ENCODE measurements around the gene PCDH9. TPM values are rescaled to one million over a fixed set of nuclear protein-coding genes. Genes with fewer than 3 reads are reported as not detected.

Gene PCDH9
- total and polyA plus RNA-seq, 5 donors from 2014 or later = 0.08 to 0.77 (median 0.09) TPM

DNA sequence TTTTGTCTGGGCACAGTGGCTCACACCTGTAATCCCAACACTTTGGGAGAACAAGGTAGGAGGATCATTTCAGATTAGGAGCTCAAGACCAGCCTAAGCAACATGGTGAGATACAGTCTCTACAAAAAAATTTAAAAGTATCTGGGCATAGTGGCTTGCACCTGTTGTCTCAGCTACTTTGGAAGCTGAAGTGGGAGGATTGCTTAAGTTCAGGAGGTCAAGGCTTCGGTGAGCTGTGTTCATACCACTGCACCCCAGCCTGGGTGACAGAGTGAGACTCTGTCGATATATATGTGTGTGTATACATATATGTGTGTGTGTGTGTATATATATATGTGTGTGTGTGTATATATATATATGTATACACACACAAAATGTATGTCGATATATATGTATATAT, 833.0 kb downstream of the PCDH9 start:
- no peak for ATAC-seq (ENCODE audit: low read depth in 2 of 2)
- H3K4me3 Mint-ChIP-seq = no peak overlapping the region
- Histone ChIP-seq H3K27ac (ENCODE audit: insufficient read depth, low read length, poor library complexity, severe bottlenecking) (no peak overlapping the region), H3K36me3 (ENCODE audit: control insufficient read depth, insufficient read depth, low read length) (no peaks in the 10 kb centered on the region), H3K9me3 (ENCODE audit: control insufficient read depth in 2 of 2, low read length in 2 of 2) (no peaks in the 10 kb centered on the region), H3K4me3 (ENCODE audit: low read depth, low read length) (no peak overlapping the region), H3K4me1 (ENCODE audit: control insufficient read depth, insufficient read depth, low read length, poor library complexity, severe bottlenecking) (no peaks in the 10 kb centered on the region), H3K27me3 (ENCODE audit: control insufficient read depth, insufficient read depth, low read length) (no peaks in the 10 kb centered on the region)
- no peaks in the 10 kb centered on the region for H3K4me1 Mint-ChIP-seq
- no peak overlapping the region for H3K27ac Mint-ChIP-seq
- H3K36me3 Mint-ChIP-seq = no peaks in the 10 kb centered on the region
- peaks cover 3 to 15% (median 7%) of the 10 kb centered on the region in 7 donors for H3K9me3 Mint-ChIP-seq
- H3K27me3 Mint-ChIP-seq = no peaks in the 10 kb centered on the region
- DNase-seq = no peak

DNA sequence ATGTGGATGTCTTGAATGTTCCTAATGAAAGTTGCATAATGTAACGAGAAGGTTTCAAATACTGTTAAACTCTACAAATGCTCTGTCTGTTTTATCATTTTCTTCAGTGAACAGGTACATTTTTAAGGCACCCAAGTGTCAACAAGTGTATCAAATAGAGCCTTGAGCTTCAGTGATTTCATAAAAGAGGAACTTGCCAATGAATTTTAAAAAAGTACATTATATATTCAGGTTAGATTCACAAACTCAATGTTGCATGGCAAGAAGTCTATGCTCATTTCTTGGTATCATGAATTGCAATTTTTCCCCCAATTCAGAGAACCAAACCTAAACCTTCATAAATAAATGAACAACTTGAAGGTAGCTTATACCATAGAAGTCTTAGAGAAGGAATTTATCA, 838.8 kb downstream of the PCDH9 start:
- Mint-ChIP-seq H3K36me3 (no peaks in the 10 kb centered on the region), H3K4me3 (no peak overlapping the region), H3K4me1 (no peaks in the 10 kb centered on the region), H3K9me3 (peaks cover 0 to 8% (median 4%) of the 10 kb centered on the region in 7 donors), H3K27me3 (no peaks in the 10 kb centered on the region), H3K27ac (no peak overlapping the region)
- Histone ChIP-seq H3K4me1 (ENCODE audit: control insufficient read depth, insufficient read depth, low read length, poor library complexity, severe bottlenecking) (no peaks in the 10 kb centered on the region), H3K27ac (ENCODE audit: insufficient read depth, low read length, poor library complexity, severe bottlenecking) (no peak overlapping the region), H3K4me3 (ENCODE audit: low read depth, low read length) (no peak overlapping the region), H3K27me3 (ENCODE audit: control insufficient read depth, insufficient read depth, low read length) (no peaks in the 10 kb centered on the region), H3K9me3 (ENCODE audit: control insufficient read depth in 2 of 2, low read length in 2 of 2) (no peaks in the 10 kb centered on the region), H3K36me3 (ENCODE audit: control insufficient read depth, insufficient read depth, low read length) (no peaks in the 10 kb centered on the region)
- ATAC-seq (ENCODE audit: low read depth in 2 of 2) (no peak), DNase-seq (no peak)

DNA sequence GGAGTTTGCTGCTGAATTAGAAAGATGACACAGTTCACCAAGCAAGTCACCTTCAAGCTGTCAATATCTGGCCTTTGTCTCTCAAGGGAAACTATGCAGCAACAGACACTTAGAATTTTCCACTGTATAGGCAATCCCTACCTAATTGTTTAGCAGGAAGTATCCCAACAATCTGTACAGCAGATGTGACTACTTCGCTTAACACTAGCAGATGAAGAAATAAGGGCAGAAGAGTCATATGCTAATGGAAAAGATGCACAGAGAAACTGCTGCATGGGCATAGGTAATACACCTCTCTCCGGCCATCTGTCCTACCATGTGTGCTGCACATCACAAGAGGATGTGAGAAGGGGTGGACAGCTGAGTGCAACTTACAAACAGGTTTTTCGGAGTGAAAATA, 851.2 kb downstream of the PCDH9 start:
- Mint-ChIP-seq H3K36me3 (no peaks in the 10 kb centered on the region), H3K27me3 (no peaks in the 10 kb centered on the region), H3K9me3 (peaks cover 0 to 14% (median 4%) of the 10 kb centered on the region in 7 donors), H3K4me3 (no peak overlapping the region), H3K27ac (no peak overlapping the region), H3K4me1 (no peaks in the 10 kb centered on the region)
- no peak for ATAC-seq (ENCODE audit: low read depth in 2 of 2)
- Histone ChIP-seq H3K36me3 (ENCODE audit: control insufficient read depth, insufficient read depth, low read length) (no peaks in the 10 kb centered on the region), H3K4me3 (ENCODE audit: low read depth, low read length) (no peak overlapping the region), H3K27ac (ENCODE audit: insufficient read depth, low read length, poor library complexity, severe bottlenecking) (no peak overlapping the region), H3K9me3 (ENCODE audit: control insufficient read depth in 2 of 2, low read length in 2 of 2) (no peaks in the 10 kb centered on the region), H3K4me1 (ENCODE audit: control insufficient read depth, insufficient read depth, low read length, poor library complexity, severe bottlenecking) (no peaks in the 10 kb centered on the region), H3K27me3 (ENCODE audit: control insufficient read depth, insufficient read depth, low read length) (no peaks in the 10 kb centered on the region)
- no peak for DNase-seq

- Mint-ChIP-seq H3K27me3 (no peaks in the 10 kb centered on the region), H3K27ac (no peak overlapping the region)
- DNase-seq = no peak
These were observed 852.6 kb downstream of the PCDH9 start for GRCh38 chr13:66377569-66377968.

DNA sequence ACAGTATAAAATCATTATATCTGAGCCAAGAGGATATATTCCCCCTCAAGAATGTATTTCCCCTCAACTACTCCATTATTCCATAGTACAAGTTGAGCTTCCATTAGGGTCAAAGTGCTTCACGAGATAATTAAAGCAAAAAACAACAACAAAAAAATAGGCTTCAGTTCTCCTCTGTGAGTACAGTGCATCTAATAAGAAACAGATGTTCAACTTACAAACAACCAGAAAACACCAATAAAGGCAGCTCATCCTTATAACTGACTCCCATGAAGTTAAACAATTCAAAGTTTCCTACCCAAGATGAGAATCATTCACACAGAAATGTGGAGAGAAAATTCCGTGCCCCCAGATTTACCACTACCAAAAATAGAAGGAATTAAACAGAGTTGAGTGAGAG, 854.4 kb downstream of the PCDH9 start:
- no peaks in the 10 kb centered on the region for H3K36me3 Mint-ChIP-seq
- Histone ChIP-seq H3K9me3 (ENCODE audit: control insufficient read depth in 2 of 2, low read length in 2 of 2) (no peaks in the 10 kb centered on the region), H3K27me3 (ENCODE audit: control insufficient read depth, insufficient read depth, low read length) (no peaks in the 10 kb centered on the region), H3K4me3 (ENCODE audit: low read depth, low read length) (no peak overlapping the region), H3K36me3 (ENCODE audit: control insufficient read depth, insufficient read depth, low read length) (no peaks in the 10 kb centered on the region), H3K4me1 (ENCODE audit: control insufficient read depth, insufficient read depth, low read length, poor library complexity, severe bottlenecking) (no peaks in the 10 kb centered on the region), H3K27ac (ENCODE audit: insufficient read depth, low read length, poor library complexity, severe bottlenecking) (no peak overlapping the region)
- no peak overlapping the region for H3K27ac Mint-ChIP-seq
- peaks cover 0 to 15% (median 4%) of the 10 kb centered on the region in 7 donors for H3K9me3 Mint-ChIP-seq
- DNase-seq = no peak
- no peak overlapping the region for H3K4me3 Mint-ChIP-seq
- no peaks in the 10 kb centered on the region for H3K4me1 Mint-ChIP-seq
- ATAC-seq (ENCODE audit: low read depth in 2 of 2) = no peak
- H3K27me3 Mint-ChIP-seq = no peaks in the 10 kb centered on the region

More at GRCh38 chr13:66377569-66377968, 852.6 kb downstream of the PCDH9 start:
- Histone ChIP-seq H3K27me3 (ENCODE audit: control insufficient read depth, insufficient read depth, low read length) (no peaks in the 10 kb centered on the region), H3K4me1 (ENCODE audit: control insufficient read depth, insufficient read depth, low read length, poor library complexity, severe bottlenecking) (no peaks in the 10 kb centered on the region), H3K4me3 (ENCODE audit: low read depth, low read length) (no peak overlapping the region), H3K9me3 (ENCODE audit: control insufficient read depth in 2 of 2, low read length in 2 of 2) (no peaks in the 10 kb centered on the region), H3K27ac (ENCODE audit: insufficient read depth, low read length, poor library complexity, severe bottlenecking) (no peak overlapping the region), H3K36me3 (ENCODE audit: control insufficient read depth, insufficient read depth, low read length) (no peaks in the 10 kb centered on the region)
- H3K4me1 Mint-ChIP-seq = no peaks in the 10 kb centered on the region
- H3K9me3 Mint-ChIP-seq = peaks cover 0 to 13% (median 4%) of the 10 kb centered on the region in 7 donors
- no peak for ATAC-seq (ENCODE audit: low read depth in 2 of 2)
- H3K4me3 Mint-ChIP-seq = no peak overlapping the region
- H3K36me3 Mint-ChIP-seq = no peaks in the 10 kb centered on the region

DNA sequence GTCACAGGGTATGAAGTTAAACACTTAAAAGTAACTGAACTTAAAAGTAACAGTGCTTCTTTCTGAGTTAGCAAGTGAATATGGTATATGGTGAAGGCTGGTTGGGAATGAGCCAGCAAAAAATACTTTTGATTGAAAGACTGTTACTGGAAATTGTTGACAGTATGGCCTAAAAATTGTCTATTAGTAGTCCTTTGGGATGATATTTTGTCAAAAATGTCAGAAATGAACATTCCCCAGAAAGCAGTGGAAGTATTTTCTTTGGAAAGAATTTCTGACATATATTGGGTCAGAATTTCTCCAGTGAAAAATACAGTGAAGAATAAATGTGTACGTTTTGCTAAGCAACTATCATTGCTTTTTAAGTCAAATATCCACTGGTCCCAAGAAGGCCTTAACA, 860.5 kb downstream of the PCDH9 start:
- no peak overlapping the region for H3K4me3 Mint-ChIP-seq
- H3K9me3 Mint-ChIP-seq = peaks cover 0 to 12% (median 5%) of the 10 kb centered on the region in 7 donors
- H3K4me1 ChIP-seq (ENCODE audit: control insufficient read depth, insufficient read depth, low read length, poor library complexity, severe bottlenecking) = no peaks in the 10 kb centered on the region
- no peaks in the 10 kb centered on the region for H3K36me3 ChIP-seq (ENCODE audit: control insufficient read depth, insufficient read depth, low read length)
- DNase-seq (no peak), ATAC-seq (ENCODE audit: low read depth in 2 of 2) (no peak)
- no peak overlapping the region for H3K27ac Mint-ChIP-seq
- H3K9me3 ChIP-seq (ENCODE audit: control insufficient read depth in 2 of 2, low read length in 2 of 2) = no peaks in the 10 kb centered on the region
- H3K4me3 ChIP-seq (ENCODE audit: low read depth, low read length) = no peak overlapping the region
- no peaks in the 10 kb centered on the region for H3K27me3 ChIP-seq (ENCODE audit: control insufficient read depth, insufficient read depth, low read length)
- no peaks in the 10 kb centered on the region for H3K36me3 Mint-ChIP-seq
- no peak overlapping the region for H3K27ac ChIP-seq (ENCODE audit: insufficient read depth, low read length, poor library complexity, severe bottlenecking)
- H3K4me1 Mint-ChIP-seq = no peaks in the 10 kb centered on the region
- H3K27me3 Mint-ChIP-seq = no peaks in the 10 kb centered on the region

GRCh38 chr13:66367356-66367755, 862.8 kb downstream of the PCDH9 start:
- Mint-ChIP-seq H3K4me3 (no peak overlapping the region), H3K27ac (no peak overlapping the region), H3K4me1 (no peaks in the 10 kb centered on the region), H3K36me3 (no peaks in the 10 kb centered on the region), H3K27me3 (no peaks in the 10 kb centered on the region), H3K9me3 (peaks cover 0 to 9% (median 3%) of the 10 kb centered on the region in 7 donors)
- Histone ChIP-seq H3K9me3 (ENCODE audit: control insufficient read depth in 2 of 2, low read length in 2 of 2) (no peaks in the 10 kb centered on the region), H3K36me3 (ENCODE audit: control insufficient read depth, insufficient read depth, low read length) (no peaks in the 10 kb centered on the region), H3K4me3 (ENCODE audit: low read depth, low read length) (no peak overlapping the region), H3K27me3 (ENCODE audit: control insufficient read depth, insufficient read depth, low read length) (no peaks in the 10 kb centered on the region), H3K4me1 (ENCODE audit: control insufficient read depth, insufficient read depth, low read length, poor library complexity, severe bottlenecking) (no peaks in the 10 kb centered on the region), H3K27ac (ENCODE audit: insufficient read depth, low read length, poor library complexity, severe bottlenecking) (no peak overlapping the region)
- ATAC-seq (ENCODE audit: low read depth in 2 of 2) = no peak
- DNase-seq = no peak

- Histone ChIP-seq H3K27me3 (ENCODE audit: control insufficient read depth, insufficient read depth, low read length) (no peaks in the 10 kb centered on the region), H3K27ac (ENCODE audit: insufficient read depth, low read length, poor library complexity, severe bottlenecking) (no peak overlapping the region), H3K4me1 (ENCODE audit: control insufficient read depth, insufficient read depth, low read length, poor library complexity, severe bottlenecking) (no peaks in the 10 kb centered on the region), H3K9me3 (ENCODE audit: control insufficient read depth in 2 of 2, low read length in 2 of 2) (no peaks in the 10 kb centered on the region), H3K36me3 (ENCODE audit: control insufficient read depth, insufficient read depth, low read length) (no peaks in the 10 kb centered on the region), H3K4me3 (ENCODE audit: low read depth, low read length) (no peak overlapping the region)
- Mint-ChIP-seq H3K4me1 (no peaks in the 10 kb centered on the region), H3K9me3 (peaks cover 0 to 11% (median 2%) of the 10 kb centered on the region in 7 donors), H3K4me3 (no peak overlapping the region), H3K27ac (peak overlapping the region in 1 of 3 donors; percentile 27), H3K27me3 (no peaks in the 10 kb centered on the region), H3K36me3 (no peaks in the 10 kb centered on the region)
- no peak for DNase-seq
- ATAC-seq (ENCODE audit: low read depth in 2 of 2) = no peak
These were observed 865.0 kb downstream of the PCDH9 start for GRCh38 chr13:66365101-66365500.

All from CD4-positive, CD25-positive, alpha-beta regulatory T cell (primary cell).